ENCODE measurements around the gene CST9L.

Gene CST9L

GRCh38 chr20:23550227-23550626 lies 18.1 kb downstream of the CST9L start:
- FAIRE-seq (no peak), DNase-seq (ENCODE audit: insufficient read length, low spot score) (no peak)
- TF ChIP-seq POU2F2 (IDR thresholded peaks at IDR 0.05; ENCODE audit: low read depth, low read length) (no peak), SPI1 (IDR thresholded peaks at IDR 0.05; ENCODE audit: low read depth, low read length) (no peak), TAF1 (IDR thresholded peaks at IDR 0.05; ENCODE audit: low read depth, low read length) (no peak), POLR2AphosphoS5 (IDR thresholded peaks at IDR 0.05; ENCODE audit: low read depth, low read length) (no peak), POLR2A (IDR thresholded peaks at IDR 0.05; ENCODE audit: low read depth, low read length) (no peak), PAX5 (IDR thresholded peaks at IDR 0.05; ENCODE audit: insufficient read depth, low read length, severe bottlenecking) (no peak)

GRCh38 chr20:23548408-23548807 lies 19.9 kb downstream of the CST9L start:
- FAIRE-seq, result no peak
- DNase-seq (ENCODE audit: insufficient read length, low spot score), result no peak
- no peak for TF ChIP-seq POU2F2 (IDR thresholded peaks at IDR 0.05; ENCODE audit: low read depth, low read length)
- no peak for TF ChIP-seq POLR2AphosphoS5 (IDR thresholded peaks at IDR 0.05; ENCODE audit: low read depth, low read length)
- no peak for TF ChIP-seq PAX5 (IDR thresholded peaks at IDR 0.05; ENCODE audit: insufficient read depth, low read length, severe bottlenecking)
- no peak for TF ChIP-seq TAF1 (IDR thresholded peaks at IDR 0.05; ENCODE audit: low read depth, low read length)
- no peak for TF ChIP-seq SPI1 (IDR thresholded peaks at IDR 0.05; ENCODE audit: low read depth, low read length)
- no peak for TF ChIP-seq POLR2A (IDR thresholded peaks at IDR 0.05; ENCODE audit: low read depth, low read length)

DNA sequence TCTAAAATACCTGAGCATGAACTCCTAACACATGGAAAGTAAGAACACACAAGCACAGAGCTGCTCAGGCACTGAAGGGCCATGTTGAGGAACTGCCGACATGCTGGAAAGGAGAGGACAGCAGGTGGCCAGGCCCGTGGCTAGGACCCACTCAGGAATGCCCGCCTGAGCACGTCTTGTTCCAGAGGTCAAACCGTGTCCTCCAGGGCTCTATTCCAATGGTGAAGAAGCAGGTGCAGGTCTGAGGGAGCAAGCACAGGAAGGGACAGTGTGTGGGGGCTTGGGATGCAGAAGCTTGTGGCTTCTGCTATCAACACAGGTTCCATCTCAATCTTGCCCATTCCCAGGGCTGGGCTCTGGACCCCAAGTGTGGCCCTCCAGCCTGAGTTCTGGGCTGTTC lies 20.7 kb downstream of the CST9L start:
- DNase-seq (ENCODE audit: insufficient read length, low spot score), result no peak
- no peak for TF ChIP-seq POLR2A (IDR thresholded peaks at IDR 0.05; ENCODE audit: low read depth, low read length)
- no peak for TF ChIP-seq POU2F2 (IDR thresholded peaks at IDR 0.05; ENCODE audit: low read depth, low read length)
- TF ChIP-seq TAF1 (IDR thresholded peaks at IDR 0.05; ENCODE audit: low read depth, low read length), result no peak
- TF ChIP-seq POLR2AphosphoS5 (IDR thresholded peaks at IDR 0.05; ENCODE audit: low read depth, low read length), result no peak
- TF ChIP-seq PAX5 (IDR thresholded peaks at IDR 0.05; ENCODE audit: insufficient read depth, low read length, severe bottlenecking), result no peak
- no peak for TF ChIP-seq SPI1 (IDR thresholded peaks at IDR 0.05; ENCODE audit: low read depth, low read length)
- FAIRE-seq, result no peak

DNA sequence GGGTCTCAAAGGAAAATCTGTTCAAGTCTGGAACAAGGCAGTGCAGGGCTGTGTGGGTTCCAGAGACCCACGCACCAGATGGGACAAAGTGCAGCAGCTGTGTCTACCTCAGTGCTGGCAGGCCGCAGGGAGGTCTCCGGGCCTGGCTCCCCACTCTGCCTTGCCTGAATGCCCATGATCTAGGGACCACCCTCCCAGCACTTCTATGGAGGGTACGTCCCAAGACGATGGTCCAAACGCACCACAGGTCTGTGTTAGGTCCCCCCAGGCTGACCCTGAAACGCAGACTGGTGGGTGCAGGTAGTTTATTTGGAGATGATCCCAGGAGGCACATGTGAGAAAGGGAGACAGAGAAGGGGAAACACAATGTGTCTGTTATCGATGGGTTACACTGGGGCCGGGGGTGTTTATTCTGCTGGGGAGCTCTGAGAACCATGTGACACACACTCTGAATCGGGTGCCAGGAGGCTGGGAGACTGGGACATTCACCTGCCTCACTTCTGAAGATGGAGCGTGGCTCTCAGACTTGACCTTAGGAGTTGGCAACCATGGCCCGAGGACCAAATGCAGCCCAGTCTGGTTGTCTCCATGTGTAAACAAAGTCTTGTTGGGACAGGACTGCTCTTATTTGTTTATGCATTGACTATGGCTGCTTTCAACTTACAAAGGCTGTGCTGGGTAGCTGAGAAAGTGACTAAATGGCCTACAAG lies 21.7 kb downstream of the CST9L start:
- TF ChIP-seq PAX5 (IDR thresholded peaks at IDR 0.05; ENCODE audit: insufficient read depth, low read length, severe bottlenecking) (no peak), SPI1 (IDR thresholded peaks at IDR 0.05; ENCODE audit: low read depth, low read length) (no peak), TAF1 (IDR thresholded peaks at IDR 0.05; ENCODE audit: low read depth, low read length) (no peak), POLR2AphosphoS5 (IDR thresholded peaks at IDR 0.05; ENCODE audit: low read depth, low read length) (no peak), POLR2A (IDR thresholded peaks at IDR 0.05; ENCODE audit: low read depth, low read length) (no peak), POU2F2 (IDR thresholded peaks at IDR 0.05; ENCODE audit: low read depth, low read length) (no peak)
- no peak for DNase-seq (ENCODE audit: insufficient read length, low spot score)
- FAIRE-seq, result no peak

DNA sequence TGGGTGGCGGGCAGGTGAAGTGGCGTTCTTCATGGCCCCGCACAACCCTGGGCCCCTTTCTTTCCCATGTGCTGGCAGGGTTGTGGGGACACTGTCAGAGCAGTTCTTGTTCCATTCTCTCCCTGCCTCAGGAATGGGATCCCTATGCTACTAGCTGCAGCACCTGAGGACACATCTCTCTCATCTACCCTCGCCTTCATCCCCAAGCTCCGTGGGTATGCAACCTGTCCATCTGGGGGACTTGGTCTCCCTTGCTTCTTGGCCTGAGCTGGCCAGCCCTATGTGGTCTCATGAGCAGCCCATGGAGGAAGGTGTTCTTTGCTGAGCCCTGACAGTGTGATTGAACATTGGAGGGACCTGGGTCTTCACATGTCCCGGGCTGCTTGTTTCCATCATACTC lies 24.2 kb downstream of the CST9L start:
- DNase-seq (ENCODE audit: insufficient read length, low spot score), result no peak
- no peak for FAIRE-seq
- no peak for TF ChIP-seq PAX5 (IDR thresholded peaks at IDR 0.05; ENCODE audit: insufficient read depth, low read length, severe bottlenecking)
- no peak for TF ChIP-seq TAF1 (IDR thresholded peaks at IDR 0.05; ENCODE audit: low read depth, low read length)
- no peak for TF ChIP-seq POLR2AphosphoS5 (IDR thresholded peaks at IDR 0.05; ENCODE audit: low read depth, low read length)
- TF ChIP-seq POU2F2 (IDR thresholded peaks at IDR 0.05; ENCODE audit: low read depth, low read length), result no peak
- TF ChIP-seq POLR2A (IDR thresholded peaks at IDR 0.05; ENCODE audit: low read depth, low read length), result no peak
- no peak for TF ChIP-seq SPI1 (IDR thresholded peaks at IDR 0.05; ENCODE audit: low read depth, low read length)

- FAIRE-seq, result no peak
- DNase-seq (ENCODE audit: insufficient read length, low spot score), result no peak
- TF ChIP-seq POLR2AphosphoS5 (IDR thresholded peaks at IDR 0.05; ENCODE audit: low read depth, low read length), result no peak
These were observed 25.5 kb downstream of the CST9L start for GRCh38 chr20:23542801-23543200.

GRCh38 chr20:23541776-23542175 lies 26.5 kb downstream of the CST9L start:
- DNase-seq (ENCODE audit: insufficient read length, low spot score) (no peak), FAIRE-seq (no peak)
- no peak for TF ChIP-seq POLR2A (IDR thresholded peaks at IDR 0.05; ENCODE audit: low read depth, low read length)
- no peak for TF ChIP-seq POU2F2 (IDR thresholded peaks at IDR 0.05; ENCODE audit: low read depth, low read length)
- no peak for TF ChIP-seq POLR2AphosphoS5 (IDR thresholded peaks at IDR 0.05; ENCODE audit: low read depth, low read length)
- TF ChIP-seq SPI1 (IDR thresholded peaks at IDR 0.05; ENCODE audit: low read depth, low read length), result no peak
- no peak for TF ChIP-seq PAX5 (IDR thresholded peaks at IDR 0.05; ENCODE audit: insufficient read depth, low read length, severe bottlenecking)
- no peak for TF ChIP-seq TAF1 (IDR thresholded peaks at IDR 0.05; ENCODE audit: low read depth, low read length)

DNA sequence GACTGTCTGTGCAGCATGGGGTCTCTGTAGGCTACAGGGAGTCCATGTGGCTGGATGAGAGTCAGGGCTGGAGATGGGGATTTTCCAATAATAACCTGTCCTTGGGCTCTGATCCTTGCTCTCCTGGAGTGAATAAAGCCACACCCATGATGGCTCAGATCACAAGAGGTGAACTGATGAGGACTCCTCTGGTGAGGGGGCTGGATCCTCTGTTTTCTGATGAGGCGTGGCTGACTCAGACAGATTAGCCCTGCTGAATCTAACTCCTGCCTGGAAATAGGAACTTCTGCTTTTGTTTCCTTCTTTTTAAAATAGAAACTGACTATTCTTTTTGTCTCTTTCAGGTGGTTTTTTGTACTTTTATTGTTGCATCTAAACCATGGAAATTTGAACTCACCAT lies 27.0 kb downstream of the CST9L start:
- no peak for TF ChIP-seq PAX5 (IDR thresholded peaks at IDR 0.05; ENCODE audit: insufficient read depth, low read length, severe bottlenecking)
- TF ChIP-seq TAF1 (IDR thresholded peaks at IDR 0.05; ENCODE audit: low read depth, low read length), result no peak
- no peak for TF ChIP-seq POU2F2 (IDR thresholded peaks at IDR 0.05; ENCODE audit: low read depth, low read length)
- no peak for TF ChIP-seq POLR2A (IDR thresholded peaks at IDR 0.05; ENCODE audit: low read depth, low read length)
- TF ChIP-seq POLR2AphosphoS5 (IDR thresholded peaks at IDR 0.05; ENCODE audit: low read depth, low read length), result no peak
- TF ChIP-seq SPI1 (IDR thresholded peaks at IDR 0.05; ENCODE audit: low read depth, low read length), result no peak
- DNase-seq (ENCODE audit: insufficient read length, low spot score), result no peak
- no peak for FAIRE-seq

DNA sequence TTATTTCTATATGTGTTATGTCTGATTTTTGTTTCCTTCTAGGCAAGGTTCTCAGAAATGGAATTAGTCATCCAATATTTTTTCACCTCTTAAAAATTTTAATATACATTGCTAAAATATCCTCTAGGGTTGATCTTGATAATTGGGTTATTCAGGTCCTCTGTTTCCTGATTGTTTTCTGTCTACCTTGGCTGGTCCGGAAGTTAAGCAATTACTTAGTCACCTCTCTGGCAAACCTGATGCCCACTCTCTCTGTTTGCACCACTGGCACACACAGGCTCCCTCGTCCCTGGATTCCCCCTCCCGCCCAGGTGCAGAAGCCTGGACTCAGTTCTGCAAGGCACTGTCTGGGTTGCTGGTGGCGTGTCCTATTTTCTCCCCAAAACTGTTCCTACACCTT lies 27.7 kb downstream of the CST9L start:
- TF ChIP-seq POU2F2 (IDR thresholded peaks at IDR 0.05; ENCODE audit: low read depth, low read length), result no peak
- FAIRE-seq (no peak), DNase-seq (ENCODE audit: insufficient read length, low spot score) (no peak)

DNA sequence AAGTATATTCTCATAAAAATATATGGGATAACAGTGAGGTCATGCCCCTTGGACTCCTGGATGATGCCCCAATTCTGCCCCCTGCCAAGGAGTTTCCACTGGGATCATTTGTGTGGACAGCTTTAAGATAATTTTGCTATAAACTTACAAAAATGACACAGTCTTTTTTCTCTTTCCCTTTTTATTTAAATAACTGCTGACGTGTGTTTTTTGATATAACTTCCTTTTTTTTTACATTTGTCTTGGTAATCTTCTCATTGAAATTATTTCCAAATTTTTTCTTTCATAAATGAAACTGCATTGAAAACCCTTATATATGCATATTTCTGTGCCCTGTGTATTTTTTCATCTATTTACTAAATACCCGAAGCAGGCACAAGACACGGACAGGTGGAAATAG lies 31.3 kb downstream of the CST9L start:
- no peak for TF ChIP-seq POLR2AphosphoS5 (IDR thresholded peaks at IDR 0.05; ENCODE audit: low read depth, low read length)
- FAIRE-seq, result no peak
- no peak for DNase-seq (ENCODE audit: insufficient read length, low spot score)

Data from GM12891 (cell line).